SK-N-SH (cell line): ENCODE data around the gene CCNL2. TPM values are rescaled to one million over a fixed set of nuclear protein-coding genes. Genes with fewer than 3 reads are reported as not detected.

Source experiments
- CTCF ChIA-PET: fragments of 300-600, 350-600 bp; formaldehyde crosslinking; extraction: SDS; loops from one replicate; lab custom pipeline; 2021; lab: Yijun Ruan, JAX
- POLR2A ChIA-PET: fragments of 350-600 bp; sonication (Branson Sonifier 250); formaldehyde crosslinking; extraction: SDS; loops from one replicate; lab custom pipeline; 2020; ENCODE audit warnings: antibody characterized with exemption, inconsistent platforms; lab: Yijun Ruan, JAX
- DNase-seq: peaks from one replicate; pipeline ENCODE4 v3.0.0; 2012
- H2AFZ ChIP-seq: fragments of 200-600 bp; sonication (generic); 2 replicates; pipeline ENCODE4 v1.8.1; 2016; ENCODE audit warnings: antibody characterized with exemption, mild to moderate bottlenecking, low read depth
- H3F3A ChIP-seq: fragments of 200-600 bp; sonication (generic); replicated peaks from 2 replicates; pipeline ENCODE3; 2016; ENCODE audit warnings: antibody characterized with exemption, mild to moderate bottlenecking; ENCODE audit not compliant: insufficient read depth
- H3K27ac ChIP-seq, 2 experiments: fragments of 200-500 bp in 1 of 2; fragments of 200-600 bp in 1 of 2; sonication (Bioruptor generic) in 1 of 2; sonication (generic), shearing (Covaris generic) in 1 of 2; 2 replicates each; pipeline versions ENCODE4 v1.5.1 to v1.6.1; 2014 to 2016; ENCODE audit warnings: low read depth in 2 of 2, inconsistent platforms in 1 of 2, low read length in 1 of 2, mild to moderate bottlenecking in 1 of 2, mixed read lengths in 1 of 2
- H3K27me3 ChIP-seq: fragments of 200-600 bp; sonication (generic), shearing (Covaris generic); 2 replicates; pipeline ENCODE4 v1.6.1; 2016; ENCODE audit warnings: mixed run types; ENCODE audit not compliant: insufficient read depth
- H3K36me3 ChIP-seq, 2 experiments: fragments of 200-500 bp in 1 of 2; fragments of 200-600 bp in 1 of 2; sonication (Bioruptor generic) in 1 of 2; sonication (generic) in 1 of 2; replicated peaks in 1 of 2; 2 replicates each; pipeline versions ENCODE3 to v1.5.1; 2014 to 2016; ENCODE audit warnings: low read length in 1 of 2, mild to moderate bottlenecking in 1 of 2; ENCODE audit not compliant: insufficient read depth in 2 of 2, control insufficient read depth in 1 of 2
- H3K4me1 ChIP-seq, 2 experiments: fragments of 200-500 bp in 1 of 2; fragments of 200-600 bp in 1 of 2; sonication (Bioruptor generic) in 1 of 2; sonication (generic), shearing (Covaris generic) in 1 of 2; 2 replicates each; pipeline versions ENCODE4 v1.5.1 to v1.6.1; 2014 to 2016; ENCODE audit warnings: low read depth in 1 of 2, low read length in 1 of 2, mixed run types in 1 of 2; ENCODE audit not compliant: insufficient read depth in 2 of 2, control insufficient read depth in 1 of 2
- H3K4me2 ChIP-seq: fragments of 200-600 bp; sonication (generic), shearing (Covaris generic); 2 replicates; pipeline ENCODE4 v1.6.1; 2017; ENCODE audit warnings: mixed run types
- H3K4me3 ChIP-seq, 2 experiments: fragments of 200-500 bp in 1 of 2; fragments of 200-600 bp in 1 of 2; sonication (Bioruptor generic) in 1 of 2; sonication (generic), shearing (Covaris generic) in 1 of 2; 2 replicates each; pipeline versions ENCODE4 v1.5.1 to v1.8.1; 2014 to 2016; ENCODE audit warnings: low read depth in 2 of 2, inconsistent platforms in 1 of 2, low read length in 1 of 2, mild to moderate bottlenecking in 1 of 2, mixed read lengths in 1 of 2, moderate library complexity in 1 of 2
- H3K79me2 ChIP-seq: fragments of 200-600 bp; sonication (generic); 2 replicates; pipeline ENCODE4 v1.8.1; 2017; ENCODE audit warnings: mild to moderate bottlenecking; ENCODE audit not compliant: insufficient read depth
- H3K9ac ChIP-seq: fragments of 200-600 bp; sonication (generic); 2 replicates; pipeline ENCODE4 v1.6.1; 2017; ENCODE audit warnings: mixed run types
- H3K9me2 ChIP-seq: fragments of 200-600 bp; sonication (generic); 2 replicates; pipeline ENCODE4 v1.6.1; 2017; ENCODE audit warnings: mixed run types
- H3K9me3 ChIP-seq: fragments of 200-600 bp; sonication (generic); 2 replicates; pipeline ENCODE4 v1.6.1; 2017; ENCODE audit warnings: mixed run types, mild to moderate bottlenecking, moderate library complexity
- H4K20me1 ChIP-seq: fragments of 200-600 bp; sonication (generic); 2 replicates; pipeline ENCODE4 v1.6.1; 2017; ENCODE audit warnings: mild to moderate bottlenecking, mixed run types; ENCODE audit not compliant: insufficient read depth
- CHD2 ChIP-seq: fragments of 150-350 bp; IDR thresholded peaks from 2 replicates; pipeline ENCODE4 v1.6.1; 2018; ENCODE audit warnings: low read length; ENCODE audit not compliant: partially characterized antibody
- CTCF ChIP-seq: fragments of 200-600 bp; sonication (generic); IDR thresholded peaks from 2 replicates; pipeline ENCODE4 v1.6.1; 2017; ENCODE audit warnings: antibody characterized with exemption, mild to moderate bottlenecking, moderate library complexity
- EP300 ChIP-seq, 2 experiments: IDR thresholded peaks; 2 replicates each; pipeline versions ENCODE4 v1.4.0 to v1.6.1; 2012; ENCODE audit warnings: borderline replicate concordance in 1 of 2, low read depth in 1 of 2, low read length in 1 of 2
- EZH2phosphoT487 ChIP-seq: fragments of 200-600 bp; sonication (generic); IDR thresholded peaks from 2 replicates; pipeline ENCODE4 v1.6.1; 2017; ENCODE audit warnings: low read depth, mixed run types, mild to moderate bottlenecking, antibody characterized with exemption, moderate library complexity, borderline replicate concordance
- FOXM1 ChIP-seq: IDR thresholded peaks from 2 replicates; pipeline ENCODE4 v1.4.0; 2012; ENCODE audit warnings: low read depth, mild to moderate bottlenecking
- GABPA ChIP-seq: IDR thresholded peaks from 2 replicates; pipeline ENCODE4 v1.4.0; 2012; ENCODE audit warnings: low read depth, mild to moderate bottlenecking
- MEF2A ChIP-seq: IDR thresholded peaks from 2 replicates; pipeline ENCODE4 v1.4.0; 2012; ENCODE audit warnings: low read depth, borderline replicate concordance
- MXI1 ChIP-seq: IDR thresholded peaks from 2 replicates; pipeline ENCODE4 v1.6.1; 2012; ENCODE audit warnings: mild to moderate bottlenecking, low read depth, low read length, improper control_type of control experiment
- NRF1 ChIP-seq: IDR thresholded peaks from 2 replicates; pipeline ENCODE4 v1.6.1; 2012; ENCODE audit warnings: low read depth, mild to moderate bottlenecking, low read length
- POLR2AphosphoS5 ChIP-seq: IDR thresholded peaks from 2 replicates; pipeline ENCODE4 v1.6.1; 2012; ENCODE audit warnings: low read depth, low read length
- RAD21 ChIP-seq: IDR thresholded peaks from 2 replicates; pipeline ENCODE4 v1.6.1; 2012; ENCODE audit warnings: mild to moderate bottlenecking, low read length
- REST ChIP-seq: IDR thresholded peaks from 2 replicates; pipeline ENCODE4 v1.6.1; 2012; ENCODE audit warnings: mild to moderate bottlenecking, low read depth, low read length, moderate library complexity
- RXRA ChIP-seq: IDR thresholded peaks from 2 replicates; pipeline ENCODE4 v1.4.0; 2012; ENCODE audit warnings: low read depth, mild to moderate bottlenecking, borderline replicate concordance
- USF2 ChIP-seq: fragments of 150-350 bp; IDR thresholded peaks from 2 replicates; pipeline ENCODE4 v1.6.1; 2017; ENCODE audit warnings: antibody characterized with exemption, low read length, low read depth, borderline replicate concordance
- WGBS: methylation state at CpG from one replicate; pipeline ENCODE4 v1.1.6; 2017; ENCODE audit warnings: low lambda C conversion rate; 5-methylcytosine and 5-hydroxymethylcytosine counted together
- polyA plus RNA-seq, 3 experiments: library from polyadenylated mRNA; depleted of rRNA; stranded (reverse); fragments of >200 nt; gene quantifications; 2 replicates each; pipeline ENCODE4 v1.2.3, GENCODE V29; 2012

The CCNL2 gene
- polyA plus RNA-seq, 1 of the 3 experiments (the other 2 are of a cell fraction) = 362 TPM

- Histone ChIP-seq H3K36me3 (peaks cover 4 to 9% of the 10 kb centered on the region in 2 experiments), H3K9me2 (no peaks in the 10 kb centered on the region), H3K79me2 (0 out of 2 replicates have a peak, but pooled peaks cover 3% of the 10 kb centered on the region), H3K27me3 (no peaks in the 10 kb centered on the region), H3K4me2 (no peak overlapping the region), H3K4me3 (no peak overlapping the region), H3F3A (peaks cover 8% of the 10 kb centered on the region), H4K20me1 (no peaks in the 10 kb centered on the region), H3K4me1 (peaks cover 0 to 1% of the 10 kb centered on the region in 2 experiments; a peak in 1 of 4 replicates), H3K9me3 (no peaks in the 10 kb centered on the region), H2AFZ (no peak overlapping the region), H3K9ac (no peak overlapping the region), H3K27ac (no peak overlapping the region)
- POLR2A ChIA-PET = no interaction called here
- no peak for TF ChIP-seq EZH2phosphoT487
- no peak for TF ChIP-seq CHD2
- no peak for TF ChIP-seq MEF2A
- CTCF ChIA-PET = interaction anchor here (2.0 kb wide), 1 partner anchor 21 kb away, joined by 5 read pairs; no protein-coding TSS in a partner anchor
- 100% methylated on average over 2 of the region's 8 CpGs for WGBS
- DNase-seq = no peak
These were observed 17.8 kb downstream of the CCNL2 start for GRCh38 chr1:1381294-1381693.

GRCh38 chr1:1380860-1381259 is 18.3 kb downstream of the CCNL2 start:
- no peaks in the 10 kb centered on the region for H4K20me1 ChIP-seq
- H3K4me3 ChIP-seq = no peak overlapping the region
- no peak overlapping the region for H3K4me2 ChIP-seq
- CTCF ChIA-PET = interaction anchor here (1.1 to 2.0 kb wide), 2 partner anchors 18 to 21 kb away, joined by 3 to 5 read pairs; partner anchors contain the start of gene CCNL2
- POLR2A ChIA-PET = no interaction called here
- H2AFZ ChIP-seq = no peak overlapping the region
- peaks cover 0 to 6% of the 10 kb centered on the region in 2 experiments; a peak in 1 of 4 replicates for H3K4me1 ChIP-seq
- no peak overlapping the region for H3K27ac ChIP-seq
- H3K9me3 ChIP-seq = no peaks in the 10 kb centered on the region
- H3K9me2 ChIP-seq = no peaks in the 10 kb centered on the region
- 93% methylated on average over 3 of the region's 16 CpGs for WGBS
- peaks cover 12% of the 10 kb centered on the region for H3F3A ChIP-seq
- peaks cover 6% of the 10 kb centered on the region; the same call in 1 of the 2 replicates for H3K79me2 ChIP-seq
- TF ChIP-seq FOXM1 (no peak), POLR2AphosphoS5 (no peak), GABPA (no peak), RAD21 (no peak), MXI1 (no peak), REST (no peak), USF2 (no peak), RXRA (no peak), EP300 (IDR thresholded peaks at IDR 0.05; ENCODE audit: borderline replicate concordance in 1 of 2, low read depth in 1 of 2, low read length in 1 of 2) (no peak), MEF2A (no peak), CTCF (no peak), NRF1 (no peak)
- H3K27me3 ChIP-seq = no peaks in the 10 kb centered on the region
- H3K9ac ChIP-seq = no peak overlapping the region
- H3K36me3 ChIP-seq = peaks cover under 1 to 4% of the 10 kb centered on the region in 2 experiments
- no peak for DNase-seq
